HEK293T (cell line): Measurements from ENCODE around the gene EIF1AD.

Experiments used
- CTCF ChIA-PET: fragments of 350-600 bp; formaldehyde crosslinking; extraction: SDS; loops from one replicate; lab custom pipeline; 2021; ENCODE audit warnings: antibody characterized with exemption, inconsistent platforms; lab: Yijun Ruan, JAX
- POLR2A ChIA-PET: fragments of 350-600 bp; formaldehyde crosslinking; extraction: SDS; loops from one replicate; lab custom pipeline; 2020; ENCODE audit warnings: antibody characterized with exemption, inconsistent platforms; lab: Yijun Ruan, JAX
- DNase-seq: peaks from one replicate; pipeline ENCODE4 v3.0.0; 2012; ENCODE audit warnings: mixed read lengths; ENCODE audit errors: extremely low spot score
- ARNT ChIP-seq: fragments of 450-650 bp; IDR thresholded peaks from 2 replicates; pipeline ENCODE4 v1.6.1; 2017; ENCODE audit warnings: mild to moderate bottlenecking
- BHLHE40 ChIP-seq: fragments of 450-650 bp; IDR thresholded peaks from 2 replicates; pipeline ENCODE4 v1.6.1; 2016; ENCODE audit warnings: mild to moderate bottlenecking, moderate library complexity, borderline replicate concordance
- CTBP1 ChIP-seq: fragments of 450-650 bp; IDR thresholded peaks from 2 replicates; pipeline ENCODE4 v1.6.1; 2016; ENCODE audit warnings: borderline replicate concordance
- ELF4 ChIP-seq: fragments of 450-650 bp; IDR thresholded peaks from 2 replicates; pipeline ENCODE4 v1.6.1; 2017; ENCODE audit warnings: antibody characterized with exemption
- FOXA1 ChIP-seq: fragments of 450-650 bp; IDR thresholded peaks from 2 replicates; pipeline ENCODE4 v1.6.1; 2016; ENCODE audit warnings: mild to moderate bottlenecking
- FOXK2 ChIP-seq: fragments of 450-650 bp; IDR thresholded peaks from 2 replicates; pipeline ENCODE4 v1.6.1; 2016; ENCODE audit warnings: mild to moderate bottlenecking
- FOXM1 ChIP-seq: fragments of 450-650 bp; IDR thresholded peaks from 2 replicates; pipeline ENCODE4 v1.6.1; 2017; ENCODE audit warnings: mild to moderate bottlenecking, borderline replicate concordance
- HDGF ChIP-seq: fragments of 450-650 bp; IDR thresholded peaks from 2 replicates; pipeline ENCODE4 v1.6.1; 2017; ENCODE audit warnings: antibody characterized with exemption, borderline replicate concordance
- L3MBTL2 ChIP-seq: fragments of 450-650 bp; conservative IDR thresholded peaks from 2 replicates; pipeline ENCODE4 v1.6.1; 2016; ENCODE audit warnings: mild to moderate bottlenecking
- LEF1 ChIP-seq: fragments of 450-650 bp; IDR thresholded peaks from 2 replicates; pipeline ENCODE4 v1.6.1; 2017; ENCODE audit warnings: mild to moderate bottlenecking, borderline replicate concordance
- NFRKB ChIP-seq: fragments of 450-650 bp; IDR thresholded peaks from 2 replicates; pipeline ENCODE4 v1.6.1; 2016; ENCODE audit warnings: mild to moderate bottlenecking, moderate library complexity
- PKNOX1 ChIP-seq: fragments of 450-650 bp; IDR thresholded peaks from 2 replicates; pipeline ENCODE4 v1.6.1; 2016
- SP1 ChIP-seq: fragments of 450-650 bp; IDR thresholded peaks from 2 replicates; pipeline ENCODE4 v1.6.1; 2017
- SUZ12 ChIP-seq: fragments of 450-650 bp; IDR thresholded peaks from 2 replicates; pipeline ENCODE4 v1.6.1; 2016; ENCODE audit warnings: mild to moderate bottlenecking
- TARDBP ChIP-seq: fragments of 450-650 bp; IDR thresholded peaks from 2 replicates; pipeline ENCODE4 v1.6.1; 2016
- ZNF384 ChIP-seq: fragments of 450-650 bp; IDR thresholded peaks from 2 replicates; pipeline ENCODE4 v1.6.1; 2016

Gene EIF1AD

GRCh38 chr11:66042227-66042995 is 40.5 kb upstream of the EIF1AD start:
- ChIA-PET POLR2A (interaction anchor here (1.5 kb wide), 1 partner anchor 40 kb away, joined by 3 read pairs; the partner anchor contains the start of gene BANF1), CTCF (interaction anchor here (0.5 kb wide), 1 partner anchor 683 kb away, joined by 3 read pairs; no protein-coding TSS in a partner anchor)
- no peak for TF ChIP-seq FOXA1
- TF ChIP-seq FOXK2 = no peak
- no peak for TF ChIP-seq FOXM1
- TF ChIP-seq BHLHE40 = no peak
- no peak for TF ChIP-seq SP1
- TF ChIP-seq ELF4 = no peak
- TF ChIP-seq SUZ12 = no peak
- no peak for TF ChIP-seq TARDBP
- no peak for TF ChIP-seq LEF1
- no peak for TF ChIP-seq L3MBTL2
- TF ChIP-seq ZNF384 = no peak
- TF ChIP-seq ARNT = no peak
- no peak for TF ChIP-seq NFRKB
- DNase-seq = no peak

- CTCF ChIA-PET = no interaction called here
- no peak for DNase-seq
- no peak for TF ChIP-seq BHLHE40
- TF ChIP-seq ARNT = no peak
- TF ChIP-seq SUZ12 = no peak
- no peak for TF ChIP-seq ZNF384
- TF ChIP-seq LEF1 = no peak
- TF ChIP-seq SP1 = no peak
- TF ChIP-seq ELF4 = no peak
- no peak for TF ChIP-seq NFRKB
- no peak for TF ChIP-seq CTBP1
- TF ChIP-seq FOXM1 = no peak
- TF ChIP-seq PKNOX1 = no peak
- no peak for TF ChIP-seq TARDBP
- POLR2A ChIA-PET = interaction anchor here (1.4 kb wide), 1 partner anchor 12 kb away, joined by 3 read pairs; no protein-coding TSS in a partner anchor
Measured at GRCh38 chr11:66039765-66040164, 37.8 kb upstream of the EIF1AD start.

- POLR2A ChIA-PET = no interaction called here
- TF ChIP-seq L3MBTL2 (no peak), ARNT (no peak), CTBP1 (no peak), ZNF384 (no peak), BHLHE40 (no peak), TARDBP (no peak), HDGF (no peak), SP1 (no peak), ELF4 (no peak), FOXA1 (no peak), PKNOX1 (no peak), LEF1 (no peak), FOXK2 (no peak), FOXM1 (no peak), NFRKB (no peak), SUZ12 (no peak)
- no peak for DNase-seq
- CTCF ChIA-PET = interaction anchor here (2.6 kb wide), 1 partner anchor 8 kb away, joined by 10 read pairs; no protein-coding TSS in a partner anchor
Measured at GRCh38 chr11:66037327-66037726, 35.4 kb upstream of the EIF1AD start.

- ChIA-PET CTCF (interaction anchor here (1.1 to 2.6 kb wide), 2 partner anchors 9 to 14 kb away, joined by 4 to 10 read pairs; no protein-coding TSS in a partner anchor), POLR2A (interaction anchor here (1.4 to 1.7 kb wide), 2 partner anchors 9 to 16 kb away, joined by 4 to 7 read pairs; partner anchors contain the start of gene SF3B2)
- no peak for DNase-seq
- TF ChIP-seq SP1 (no peak), FOXM1 (no peak), CTBP1 (no peak), TARDBP (no peak), LEF1 (no peak), SUZ12 (no peak), BHLHE40 (no peak), ELF4 (no peak), ZNF384 (no peak), FOXK2 (no peak), NFRKB (no peak), FOXA1 (no peak), HDGF (no peak), PKNOX1 (no peak), L3MBTL2 (no peak), ARNT (no peak)
Measured at GRCh38 chr11:66036334-66036710, 34.4 kb upstream of the EIF1AD start.

- ChIA-PET CTCF (interaction anchor here (0.7 to 2.6 kb wide), 3 partner anchors 8 to 13 kb away, joined by 4 to 10 read pairs (median 4); no protein-coding TSS in a partner anchor), POLR2A (interaction anchor here (1.4 to 1.7 kb wide), 2 partner anchors 10 to 16 kb away, joined by 4 to 7 read pairs; partner anchors contain the start of gene SF3B2)
- no peak for TF ChIP-seq FOXA1
- no peak for TF ChIP-seq SUZ12
- TF ChIP-seq CTBP1 = no peak
- TF ChIP-seq FOXK2 = no peak
- TF ChIP-seq HDGF = no peak
- no peak for TF ChIP-seq BHLHE40
- TF ChIP-seq LEF1 = no peak
- TF ChIP-seq L3MBTL2 = no peak
- TF ChIP-seq PKNOX1 = no peak
- TF ChIP-seq ARNT = no peak
- TF ChIP-seq NFRKB = no peak
- TF ChIP-seq ELF4 = no peak
- no peak for TF ChIP-seq SP1
- DNase-seq = no peak
Measured at GRCh38 chr11:66035653-66036333, 33.8 kb upstream of the EIF1AD start.
